GM12878 (cell line): Measurements from ENCODE around the gene KLHDC2.

ENCODE experiments used
- CHD1 ChIP-seq: IDR thresholded peaks from 2 replicates; pipeline ENCODE4 v1.6.1; 2012; ENCODE audit warnings: low read depth, low read length, improper control_type of control experiment
- ETV6 ChIP-seq, 2 experiments: fragments of 450-650 bp in 1 of 2; IDR thresholded peaks in 1 of 2; conservative IDR thresholded peaks in 1 of 2; 2 replicates each; pipeline ENCODE4 v1.6.1; 2014; ENCODE audit warnings: antibody characterized with exemption in 1 of 2, borderline replicate concordance in 1 of 2, low read depth in 1 of 2, mild to moderate bottlenecking in 1 of 2, moderate library complexity in 1 of 2
- EZH2 ChIP-seq: IDR thresholded peaks from 2 replicates; pipeline ENCODE4 v1.6.1; 2012; ENCODE audit warnings: low read depth, mild to moderate bottlenecking, control low read depth, inconsistent platforms, low read length, borderline replicate concordance; ENCODE audit not compliant: control insufficient read depth
- HCFC1 ChIP-seq: fragments of 150-350 bp; IDR thresholded peaks from 2 replicates; pipeline ENCODE4 v1.6.1; 2014; ENCODE audit warnings: low read length
- IRF4 ChIP-seq: IDR thresholded peaks from 2 replicates; pipeline ENCODE4 v1.6.1; 2011; ENCODE audit warnings: low read depth, low read length
- RCOR1 ChIP-seq: conservative IDR thresholded peaks from 2 replicates; pipeline ENCODE4 v1.6.1; 2012; ENCODE audit warnings: low read depth, low read length, improper control_type of control experiment
- SMAD1 ChIP-seq: fragments of 450-650 bp; IDR thresholded peaks from 2 replicates; pipeline ENCODE4 v1.6.1; 2018; ENCODE audit warnings: mild to moderate bottlenecking, low read depth; ENCODE audit not compliant: partially characterized antibody
- SUZ12 ChIP-seq: fragments of 200-600 bp; sonication (generic); IDR thresholded peaks from one replicate; pipeline ENCODE4 v1.6.1; 2018; ENCODE audit warnings: antibody characterized with exemption, mild to moderate bottlenecking; ENCODE audit not compliant: unreplicated experiment
- TAF1 ChIP-seq: IDR thresholded peaks from 2 replicates; pipeline ENCODE4 v1.6.1; 2011; ENCODE audit warnings: mild to moderate bottlenecking, low read depth, low read length, borderline replicate concordance
- YY1 ChIP-seq: IDR thresholded peaks from 2 replicates; pipeline ENCODE4 v1.6.1; 2011; ENCODE audit warnings: low read depth, mild to moderate bottlenecking, low read length
- TF ChIP-seq, protein P1 (sequence below), 3 experiments: IDR thresholded peaks in 2 of 3; conservative IDR thresholded peaks in 1 of 3; 2 replicates each; pipeline ENCODE4 v1.5.1; 2011; ENCODE audit warnings: low read depth in 3 of 3, low read length in 3 of 3, mild to moderate bottlenecking in 3 of 3, control low read depth in 2 of 3, moderate library complexity in 2 of 3, inconsistent platforms in 1 of 3, mixed read lengths in 1 of 3; ENCODE audit not compliant: control insufficient read depth in 2 of 3, insufficient read depth in 1 of 3; ENCODE audit errors: extremely low read depth in 1 of 3
- TF ChIP-seq, protein P2 (sequence below): fragments of 450-650 bp; IDR thresholded peaks from 2 replicates; pipeline ENCODE4 v1.6.1; 2017; ENCODE audit warnings: low read depth, mild to moderate bottlenecking, moderate library complexity

DNA sequence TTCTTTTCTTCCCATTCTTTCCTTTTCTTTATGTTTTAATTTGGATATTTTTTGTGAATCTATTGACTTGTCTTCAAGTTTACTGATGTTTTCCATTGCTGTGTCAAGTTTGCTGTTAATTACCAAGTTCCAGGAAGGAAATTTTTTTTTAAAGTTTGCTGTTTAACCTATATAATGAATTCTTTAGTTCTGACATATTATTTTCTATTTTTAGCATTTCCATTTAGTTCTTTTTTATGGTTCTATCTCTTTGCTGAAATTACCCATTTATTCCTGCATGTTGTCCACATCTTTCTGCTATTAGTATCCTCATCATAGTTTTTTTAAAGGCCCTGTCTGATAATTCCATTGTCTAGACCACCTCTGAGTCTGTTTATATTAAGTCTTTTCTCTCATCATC is 47.2 kb upstream of the KLHDC2 start:
- TF ChIP-seq SUZ12 (no peak), HCFC1 (no peak), ETV6 (conservative IDR thresholded peaks at IDR 0.05 in 1 of 2, IDR thresholded peaks at IDR 0.05 in 1 of 2; ENCODE audit: borderline replicate concordance in 1 of 2, low read depth in 1 of 2) (no peak), SMAD1 (no peak), TAF1 (no peak), CHD1 (no peak), RCOR1 (no peak), IRF4 (no peak), EZH2 (no peak), YY1 (no peak)
- TF ChIP-seq, protein P1, sequence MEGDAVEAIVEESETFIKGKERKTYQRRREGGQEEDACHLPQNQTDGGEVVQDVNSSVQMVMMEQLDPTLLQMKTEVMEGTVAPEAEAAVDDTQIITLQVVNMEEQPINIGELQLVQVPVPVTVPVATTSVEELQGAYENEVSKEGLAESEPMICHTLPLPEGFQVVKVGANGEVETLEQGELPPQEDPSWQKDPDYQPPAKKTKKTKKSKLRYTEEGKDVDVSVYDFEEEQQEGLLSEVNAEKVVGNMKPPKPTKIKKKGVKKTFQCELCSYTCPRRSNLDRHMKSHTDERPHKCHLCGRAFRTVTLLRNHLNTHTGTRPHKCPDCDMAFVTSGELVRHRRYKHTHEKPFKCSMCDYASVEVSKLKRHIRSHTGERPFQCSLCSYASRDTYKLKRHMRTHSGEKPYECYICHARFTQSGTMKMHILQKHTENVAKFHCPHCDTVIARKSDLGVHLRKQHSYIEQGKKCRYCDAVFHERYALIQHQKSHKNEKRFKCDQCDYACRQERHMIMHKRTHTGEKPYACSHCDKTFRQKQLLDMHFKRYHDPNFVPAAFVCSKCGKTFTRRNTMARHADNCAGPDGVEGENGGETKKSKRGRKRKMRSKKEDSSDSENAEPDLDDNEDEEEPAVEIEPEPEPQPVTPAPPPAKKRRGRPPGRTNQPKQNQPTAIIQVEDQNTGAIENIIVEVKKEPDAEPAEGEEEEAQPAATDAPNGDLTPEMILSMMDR (IDR thresholded peaks at IDR 0.05 in 2 of 3, conservative IDR thresholded peaks at IDR 0.05 in 1 of 3; ENCODE audit: control insufficient read depth in 2 of 3, extremely low read depth in 1 of 3, insufficient read depth in 1 of 3, low read depth in 3 of 3, low read length in 3 of 3) = no peak
- TF ChIP-seq, protein P2, sequence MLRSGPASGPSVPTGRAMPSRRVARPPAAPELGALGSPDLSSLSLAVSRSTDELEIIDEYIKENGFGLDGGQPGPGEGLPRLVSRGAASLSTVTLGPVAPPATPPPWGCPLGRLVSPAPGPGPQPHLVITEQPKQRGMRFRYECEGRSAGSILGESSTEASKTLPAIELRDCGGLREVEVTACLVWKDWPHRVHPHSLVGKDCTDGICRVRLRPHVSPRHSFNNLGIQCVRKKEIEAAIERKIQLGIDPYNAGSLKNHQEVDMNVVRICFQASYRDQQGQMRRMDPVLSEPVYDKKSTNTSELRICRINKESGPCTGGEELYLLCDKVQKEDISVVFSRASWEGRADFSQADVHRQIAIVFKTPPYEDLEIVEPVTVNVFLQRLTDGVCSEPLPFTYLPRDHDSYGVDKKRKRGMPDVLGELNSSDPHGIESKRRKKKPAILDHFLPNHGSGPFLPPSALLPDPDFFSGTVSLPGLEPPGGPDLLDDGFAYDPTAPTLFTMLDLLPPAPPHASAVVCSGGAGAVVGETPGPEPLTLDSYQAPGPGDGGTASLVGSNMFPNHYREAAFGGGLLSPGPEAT = no peak
